SK-N-SH treated with all-trans-retinoic acid at 6 μM for 48 hours (cell line): ENCODE measurements around the gene MCUB.

Experiments
- CREB5 ChIP-seq: fragments of 250-450 bp; sonication (Bioruptor Pico); IDR thresholded peaks from 2 replicates; pipeline ENCODE4 v1.5.1; 2020; ENCODE audit warnings: low read depth, mild to moderate bottlenecking, moderate library complexity
- CSDC2 ChIP-seq: fragments of 250-450 bp; sonication (Bioruptor Pico); IDR thresholded peaks from 2 replicates; pipeline ENCODE4 v1.5.0; 2020; ENCODE audit warnings: mild to moderate bottlenecking, moderate library complexity
- GLIS3 ChIP-seq: fragments of 250-450 bp; sonication (Bioruptor Pico); IDR thresholded peaks from 2 replicates; pipeline ENCODE4 v1.5.0; 2020; ENCODE audit warnings: mild to moderate bottlenecking, moderate library complexity
- ISL1 ChIP-seq: fragments of 250-450 bp; sonication (Bioruptor Pico); IDR thresholded peaks from 2 replicates; pipeline ENCODE4 v2.1.2; 2022; ENCODE audit warnings: mild to moderate bottlenecking, moderate library complexity
- OSR1 ChIP-seq: fragments of 250-450 bp; sonication (Bioruptor Pico); IDR thresholded peaks from 2 replicates; pipeline ENCODE4 v1.8.0; 2022; ENCODE audit warnings: moderate library complexity, mild to moderate bottlenecking, inconsistent platforms
- PATZ1 ChIP-seq: fragments of 250-450 bp; sonication (Bioruptor Pico); IDR thresholded peaks from 2 replicates; pipeline ENCODE4 v1.8.0; 2020; ENCODE audit warnings: mild to moderate bottlenecking, moderate library complexity, borderline replicate concordance
- SNAI2 ChIP-seq: fragments of 250-450 bp; sonication (Bioruptor Pico); IDR thresholded peaks from 2 replicates; pipeline ENCODE4 v1.5.0; 2020; ENCODE audit warnings: mild to moderate bottlenecking, moderate library complexity
- TSHZ2 ChIP-seq: fragments of 250-450 bp; sonication (Bioruptor Pico); IDR thresholded peaks from 2 replicates; pipeline ENCODE4 v1.5.0; 2020; ENCODE audit warnings: mild to moderate bottlenecking, moderate library complexity
- ZC3H10 ChIP-seq: fragments of 250-450 bp; sonication (Bioruptor Pico); IDR thresholded peaks from 2 replicates; pipeline ENCODE4 v1.5.1; 2021; ENCODE audit warnings: mild to moderate bottlenecking, moderate library complexity
- ZFP30 ChIP-seq: fragments of 450-650 bp; formaldehyde crosslinking; IDR thresholded peaks from 2 replicates; pipeline ENCODE4 v1.5.0; 2022; ENCODE audit warnings: mild to moderate bottlenecking, moderate library complexity

DNA sequence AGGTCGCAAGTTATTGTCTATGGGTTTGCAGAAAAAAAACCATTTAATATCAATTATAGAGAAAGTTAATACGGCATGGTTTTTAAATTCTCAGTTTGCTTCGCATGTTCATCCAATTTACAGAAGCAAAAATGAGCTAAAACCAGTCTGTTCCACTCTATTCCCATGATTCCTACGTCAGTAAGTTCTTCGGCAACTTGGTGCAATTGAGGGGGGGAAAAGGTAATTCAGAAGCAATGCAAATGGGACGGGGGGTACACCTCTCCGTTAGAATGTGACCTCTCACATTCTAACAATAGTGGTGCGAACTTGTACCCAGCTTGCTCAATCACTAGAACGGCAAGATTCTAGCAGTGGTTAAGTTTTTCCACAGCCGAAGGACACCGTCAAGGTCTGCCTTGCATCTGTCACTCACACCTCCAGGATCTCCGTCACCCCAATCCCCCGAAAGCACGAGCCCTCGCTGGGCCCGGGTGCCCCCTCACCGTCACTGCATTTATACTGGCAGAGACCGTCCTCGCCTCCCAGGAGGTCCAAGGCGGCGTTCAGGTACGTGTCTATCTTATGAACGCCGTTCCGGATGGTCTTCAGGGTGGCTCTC, 169.2 kb downstream of the MCUB start:
- TF ChIP-seq GLIS3 (CRISPR knock-in tag), result no peak
- no peak for TF ChIP-seq CSDC2 (CRISPR knock-in tag)
- no peak for TF ChIP-seq PATZ1
- no peak for TF ChIP-seq OSR1 (CRISPR knock-in tag)
- TF ChIP-seq CREB5, result no peak
- TF ChIP-seq ISL1 (CRISPR knock-in tag), result no peak
- no peak for TF ChIP-seq TSHZ2 (CRISPR knock-in tag)
- no peak for TF ChIP-seq ZFP30
- TF ChIP-seq ZC3H10 (CRISPR knock-in tag), result no peak
- TF ChIP-seq SNAI2 (CRISPR knock-in tag), result no peak
